ENCODE measurements around the gene LRRC39.

Gene LRRC39

GRCh38 chr1:100168051-100168450 lies 10.0 kb downstream of the LRRC39 start:
- Histone ChIP-seq H3K9ac (ENCODE audit: low read length) (no peak overlapping the region), H3K79me2 (ENCODE audit: insufficient read depth, low read length) (no peaks in the 10 kb centered on the region), H3K4me1 (ENCODE audit: insufficient read depth, low read length, severe bottlenecking) (no peaks in the 10 kb centered on the region), H3K9me3 (ENCODE audit: low read length) (no peaks in the 10 kb centered on the region), H2AFZ (ENCODE audit: low read length) (no peak overlapping the region), H3K9me2 (ENCODE audit: low read depth, low read length) (no peaks in the 10 kb centered on the region), H3K4me3 (ENCODE audit: low read depth, low read length, poor library complexity, severe bottlenecking) (no peak overlapping the region), H3K36me3 (ENCODE audit: insufficient read depth, low read length) (no peaks in the 10 kb centered on the region), H4K20me1 (ENCODE audit: insufficient read depth, low read length) (no peaks in the 10 kb centered on the region), H3K27me3 (ENCODE audit: insufficient read depth, low read length) (no peaks in the 10 kb centered on the region), H3K4me2 (ENCODE audit: low read length) (no peak overlapping the region), H3F3A (ENCODE audit: insufficient read depth, low read length) (no peaks in the 10 kb centered on the region), H3K27ac (ENCODE audit: low read depth, low read length, poor library complexity, severe bottlenecking) (no peak overlapping the region)
- TF ChIP-seq CTCF (IDR thresholded peaks at IDR 0.05; ENCODE audit: low read length) (no peak), EZH2 (IDR thresholded peaks at IDR 0.05; ENCODE audit: borderline replicate concordance, low read length) (no peak)

- Histone ChIP-seq H3K79me2 (ENCODE audit: insufficient read depth, low read length) (no peaks in the 10 kb centered on the region), H3K4me3 (ENCODE audit: low read depth, low read length, poor library complexity, severe bottlenecking) (no peak overlapping the region), H3F3A (ENCODE audit: insufficient read depth, low read length) (no peaks in the 10 kb centered on the region), H2AFZ (ENCODE audit: low read length) (no peak overlapping the region), H4K20me1 (ENCODE audit: insufficient read depth, low read length) (no peaks in the 10 kb centered on the region), H3K36me3 (ENCODE audit: insufficient read depth, low read length) (no peaks in the 10 kb centered on the region), H3K9ac (ENCODE audit: low read length) (no peak overlapping the region), H3K9me2 (ENCODE audit: low read depth, low read length) (no peaks in the 10 kb centered on the region), H3K9me3 (ENCODE audit: low read length) (no peaks in the 10 kb centered on the region), H3K27me3 (ENCODE audit: insufficient read depth, low read length) (no peaks in the 10 kb centered on the region), H3K4me1 (ENCODE audit: insufficient read depth, low read length, severe bottlenecking) (no peaks in the 10 kb centered on the region), H3K27ac (ENCODE audit: low read depth, low read length, poor library complexity, severe bottlenecking) (no peak overlapping the region), H3K4me2 (ENCODE audit: low read length) (no peak overlapping the region)
- TF ChIP-seq EZH2 (IDR thresholded peaks at IDR 0.05; ENCODE audit: borderline replicate concordance, low read length), result no peak
- TF ChIP-seq CTCF (IDR thresholded peaks at IDR 0.05; ENCODE audit: low read length), result no peak
These were observed 13.4 kb downstream of the LRRC39 start for GRCh38 chr1:100164702-100165101.

- no peaks in the 10 kb centered on the region for H3K9me2 ChIP-seq (ENCODE audit: low read depth, low read length)
- no peaks in the 10 kb centered on the region for H3K9me3 ChIP-seq (ENCODE audit: low read length)
- H2AFZ ChIP-seq (ENCODE audit: low read length), result no peak overlapping the region
- no peaks in the 10 kb centered on the region for H3K36me3 ChIP-seq (ENCODE audit: insufficient read depth, low read length)
- H3F3A ChIP-seq (ENCODE audit: insufficient read depth, low read length), result no peaks in the 10 kb centered on the region
- H3K27ac ChIP-seq (ENCODE audit: low read depth, low read length, poor library complexity, severe bottlenecking), result no peak overlapping the region
- H3K4me2 ChIP-seq (ENCODE audit: low read length), result no peak overlapping the region
- H3K4me3 ChIP-seq (ENCODE audit: low read depth, low read length, poor library complexity, severe bottlenecking), result no peak overlapping the region
- no peaks in the 10 kb centered on the region for H3K27me3 ChIP-seq (ENCODE audit: insufficient read depth, low read length)
- no peak overlapping the region for H3K9ac ChIP-seq (ENCODE audit: low read length)
- no peaks in the 10 kb centered on the region for H3K79me2 ChIP-seq (ENCODE audit: insufficient read depth, low read length)
- H3K4me1 ChIP-seq (ENCODE audit: insufficient read depth, low read length, severe bottlenecking), result no peaks in the 10 kb centered on the region
- no peaks in the 10 kb centered on the region for H4K20me1 ChIP-seq (ENCODE audit: insufficient read depth, low read length)
- TF ChIP-seq CTCF (IDR thresholded peaks at IDR 0.05; ENCODE audit: low read length) (no peak), EZH2 (IDR thresholded peaks at IDR 0.05; ENCODE audit: borderline replicate concordance, low read length) (no peak)
These were observed 13.8 kb downstream of the LRRC39 start for GRCh38 chr1:100164216-100164615.
